Measurements from ENCODE around the gene HGF. TPM values are rescaled to one million over a fixed set of nuclear protein-coding genes. Genes with fewer than 3 reads are reported as not detected.
A peak's percentile ranks its signal among the peaks of the same experiment; 100 is the strongest.

The HGF gene
- total and polyA plus RNA-seq, 2 of the 8 experiments (the other 6 are each of a cell fraction or from before 2014, with no cell fraction given) = 0.05 to 0.60 TPM

DNA sequence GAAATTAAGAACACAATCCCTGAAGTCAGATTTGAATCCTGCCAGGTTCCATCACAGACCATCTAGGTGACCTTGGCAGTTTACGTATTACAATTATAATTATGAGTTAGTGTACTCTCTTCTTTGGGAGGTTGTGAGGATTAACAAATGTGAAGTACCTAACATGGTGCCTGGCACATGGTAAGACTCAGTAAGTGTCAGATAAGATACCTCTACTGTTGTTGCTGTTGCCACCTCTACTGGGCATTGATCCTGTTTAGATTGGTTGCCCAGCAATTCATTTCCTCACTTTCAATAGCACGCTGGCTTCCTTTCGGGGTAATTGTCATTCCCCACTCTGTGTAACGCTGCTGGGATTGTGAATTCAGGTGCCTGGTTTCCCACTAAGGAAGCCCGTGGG lies 31.7 kb upstream of the HGF start:
- no peak overlapping the region for H3K4ac ChIP-seq (replicated peaks; ENCODE audit: insufficient read length, low read depth, low read length)
- FAIRE-seq (no peak), DNase-seq (ENCODE audit: low read depth in 1 of 2, low spot score in 2 of 2) (no peak)
- no peak overlapping the region for H4K5ac ChIP-seq (ENCODE audit: insufficient read length, low read depth, low read length)
- no peak overlapping the region for H3K9ac ChIP-seq (replicated peaks in 1 of 4; ENCODE audit: extremely low read depth in 1 of 4, low read depth in 3 of 4, low read length in 3 of 4)
- H4K91ac ChIP-seq (replicated peaks; ENCODE audit: insufficient read length, low read length) = no peak overlapping the region
- no peaks in the 10 kb centered on the region for H3K23me2 ChIP-seq (ENCODE audit: low read depth, low read length)
- H3K9me3 ChIP-seq (ENCODE audit: insufficient read depth in 2 of 2, low read depth in 1 of 2, low read length in 1 of 2) = no peaks in the 10 kb centered on the region
- H3K27me3 ChIP-seq (replicated peaks in 1 of 4; ENCODE audit: control insufficient read depth in 3 of 4, extremely low read depth in 1 of 4, insufficient read depth in 3 of 4, low read length in 3 of 4) = no peaks in the 10 kb centered on the region
- H3K23ac ChIP-seq (ENCODE audit: insufficient read length) = no peak overlapping the region
- no peaks in the 10 kb centered on the region for H4K20me1 ChIP-seq (replicated peaks in 1 of 2; ENCODE audit: control insufficient read depth in 1 of 2, insufficient read depth in 2 of 2, low read length in 2 of 2)
- CTCF ChIA-PET (ENCODE audit: partially characterized antibody) = no interaction called here
- H3K79me2 ChIP-seq (ENCODE audit: control insufficient read depth in 1 of 2, insufficient read depth in 2 of 2, low read length in 2 of 2) = no peaks in the 10 kb centered on the region
- no peak overlapping the region for H2BK15ac ChIP-seq (ENCODE audit: low read length)
- no peak overlapping the region for H4K8ac ChIP-seq (ENCODE audit: extremely low read depth, insufficient read depth, low read length)
- H2BK20ac ChIP-seq (ENCODE audit: low read length) = no peak overlapping the region
- 0 out of 2 replicates have a peak overlapping the region, but pooled peaks have one; percentile 39 for H2AK5ac ChIP-seq (ENCODE audit: low read depth, low read length)
- no peak overlapping the region for H3K14ac ChIP-seq (ENCODE audit: insufficient read length)
- no peak overlapping the region for H3K56ac ChIP-seq (replicated peaks; ENCODE audit: insufficient read length, low read depth, low read length)
- no peaks in the 10 kb centered on the region for H3K79me1 ChIP-seq (ENCODE audit: low read depth, low read length)
- no peak overlapping the region for H2BK120ac ChIP-seq (replicated peaks; ENCODE audit: low read depth, low read length)
- H3K18ac ChIP-seq (ENCODE audit: extremely low read depth, low read length) = no peak overlapping the region
- no peak overlapping the region; the same call in 1 of the 2 replicates for H2AFZ ChIP-seq (ENCODE audit: low read length)
- no peaks in the 10 kb centered on the region for H3K4me1 ChIP-seq (replicated peaks in 1 of 4; ENCODE audit: control insufficient read depth in 3 of 4, insufficient read depth in 4 of 4, low read length in 3 of 4)
- H3K4me2 ChIP-seq (ENCODE audit: insufficient read depth in 1 of 2, low read depth in 2 of 2, low read length in 2 of 2) = no peak overlapping the region
- H3K4me3 ChIP-seq (ENCODE audit: extremely low read depth in 1 of 4, insufficient read depth in 2 of 4, low read depth in 3 of 4, low read length in 4 of 4) = no peak overlapping the region
- H2BK5ac ChIP-seq (ENCODE audit: low read depth, low read length) = no peak overlapping the region
- no peaks in the 10 kb centered on the region for H3K36me3 ChIP-seq (ENCODE audit: control insufficient read depth in 2 of 4, insufficient read depth in 4 of 4, low read length in 3 of 4)
- H2BK12ac ChIP-seq (ENCODE audit: low read depth, low read length) = no peak overlapping the region
- no peak overlapping the region for H3K27ac ChIP-seq (ENCODE audit: low read depth, low read length)
- POLR2A ChIA-PET (ENCODE audit: partially characterized antibody) = no interaction called here
- WGBS, 2 experiments (ENCODE audit: extremely low coverage in 1 of 2, insufficient coverage in 1 of 2, insufficient read length in 1 of 2, insufficient replicate concordance in 2 of 2, low coverage in 1 of 2, low lambda C conversion rate in 2 of 2, missing lambda C conversion rate in 1 of 2) = 88% methylated on average over 5 of the region's 5 CpGs; no CpG with 5 or more reads in 1 of the 2 experiments
